HCT116 (cell line): ENCODE data around the gene CTSW.

Experiments
- CEBPB ChIP-seq: IDR thresholded peaks from 2 replicates; pipeline ENCODE4 v1.6.1; 2012; ENCODE audit warnings: low read depth
- ELF1 ChIP-seq: IDR thresholded peaks from 2 replicates; pipeline ENCODE4 v1.6.1; 2012; ENCODE audit warnings: low read depth, borderline replicate concordance
- EZH2 ChIP-seq: fragments of 200-600 bp; sonication (generic); IDR thresholded peaks from 2 replicates; pipeline ENCODE4 v1.6.1; 2017; ENCODE audit warnings: antibody characterized with exemption, mixed run types
- EZH2phosphoT487 ChIP-seq: fragments of 200-600 bp; IDR thresholded peaks from 2 replicates; pipeline ENCODE4 v1.6.1; 2018; ENCODE audit warnings: antibody characterized with exemption, borderline replicate concordance
- POLR2A ChIP-seq: IDR thresholded peaks from 2 replicates; pipeline ENCODE4 v1.7.0; 2011; ENCODE audit warnings: borderline replicate concordance; ENCODE audit not compliant: insufficient read depth, insufficient read length; ENCODE audit errors: extremely low read depth
- POLR2AphosphoS5 ChIP-seq: IDR thresholded peaks from 2 replicates; pipeline ENCODE4 v1.6.1; 2011; ENCODE audit warnings: mild to moderate bottlenecking, low read depth, low read length, moderate library complexity
- RAD21 ChIP-seq: IDR thresholded peaks from 2 replicates; pipeline ENCODE4 v1.6.1; 2012; ENCODE audit warnings: low read depth, mild to moderate bottlenecking
- SIN3A ChIP-seq: IDR thresholded peaks from 2 replicates; pipeline ENCODE4 v1.6.1; 2012; ENCODE audit warnings: low read depth
- TCF7L2 ChIP-seq: IDR thresholded peaks from 2 replicates; pipeline ENCODE4 v1.7.0; 2011; ENCODE audit warnings: borderline replicate concordance, inconsistent platforms; ENCODE audit not compliant: insufficient read depth, insufficient read length; ENCODE audit errors: extremely low read depth
- ZNF274 ChIP-seq: fragments of 200-500 bp; sonication (Bioruptor generic); IDR thresholded peaks from 2 replicates; pipeline ENCODE4 v1.6.1; 2014; ENCODE audit warnings: mild to moderate bottlenecking, low read depth, low read length, inconsistent platforms
- TF ChIP-seq, protein P1 (sequence below), 3 experiments: fragments of 200-600 bp in 1 of 3; sonication (generic) in 1 of 3; IDR thresholded peaks in 2 of 3; conservative IDR thresholded peaks in 1 of 3; 2 replicates each; pipeline ENCODE4 v1.5.1; 2012 to 2017; ENCODE audit warnings: low read depth in 2 of 3, low read length in 2 of 3, antibody characterized with exemption in 1 of 3, borderline replicate concordance in 1 of 3, control low read depth in 1 of 3, mild to moderate bottlenecking in 1 of 3, mixed read lengths in 1 of 3, mixed run types in 1 of 3, moderate library complexity in 1 of 3; ENCODE audit not compliant: insufficient read depth in 1 of 3
- TF ChIP-seq, protein P2 (sequence below): IDR thresholded peaks from 2 replicates; pipeline ENCODE4 v1.6.1; 2012; ENCODE audit warnings: low read depth
- TF ChIP-seq, protein P3 (sequence below): IDR thresholded peaks from 2 replicates; pipeline ENCODE4 v1.6.1; 2012
- TF ChIP-seq, protein P4 (sequence below): IDR thresholded peaks from 2 replicates; pipeline ENCODE4 v1.6.1; 2012

DNA sequence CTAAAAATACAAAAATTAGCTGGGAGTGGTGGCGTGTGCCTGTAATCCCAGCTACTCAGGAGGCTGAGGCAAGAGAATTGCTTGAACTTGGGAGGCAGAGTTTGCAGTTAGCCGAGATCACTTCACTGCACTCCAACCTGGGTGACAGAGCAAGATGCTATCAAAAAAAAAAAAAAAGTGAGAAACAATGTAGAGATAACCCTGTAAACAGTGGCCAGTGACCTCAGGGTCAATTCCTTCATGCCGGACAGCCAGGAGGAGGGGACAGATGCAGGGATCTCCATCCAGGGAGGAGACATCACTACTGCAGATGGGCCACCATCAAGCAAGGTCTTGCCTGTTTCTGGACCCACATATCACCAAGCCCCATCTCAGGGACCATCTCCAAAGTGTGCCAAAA is 31.9 kb upstream of the CTSW start:
- TF ChIP-seq POLR2A, result no peak
- TF ChIP-seq, protein P1, sequence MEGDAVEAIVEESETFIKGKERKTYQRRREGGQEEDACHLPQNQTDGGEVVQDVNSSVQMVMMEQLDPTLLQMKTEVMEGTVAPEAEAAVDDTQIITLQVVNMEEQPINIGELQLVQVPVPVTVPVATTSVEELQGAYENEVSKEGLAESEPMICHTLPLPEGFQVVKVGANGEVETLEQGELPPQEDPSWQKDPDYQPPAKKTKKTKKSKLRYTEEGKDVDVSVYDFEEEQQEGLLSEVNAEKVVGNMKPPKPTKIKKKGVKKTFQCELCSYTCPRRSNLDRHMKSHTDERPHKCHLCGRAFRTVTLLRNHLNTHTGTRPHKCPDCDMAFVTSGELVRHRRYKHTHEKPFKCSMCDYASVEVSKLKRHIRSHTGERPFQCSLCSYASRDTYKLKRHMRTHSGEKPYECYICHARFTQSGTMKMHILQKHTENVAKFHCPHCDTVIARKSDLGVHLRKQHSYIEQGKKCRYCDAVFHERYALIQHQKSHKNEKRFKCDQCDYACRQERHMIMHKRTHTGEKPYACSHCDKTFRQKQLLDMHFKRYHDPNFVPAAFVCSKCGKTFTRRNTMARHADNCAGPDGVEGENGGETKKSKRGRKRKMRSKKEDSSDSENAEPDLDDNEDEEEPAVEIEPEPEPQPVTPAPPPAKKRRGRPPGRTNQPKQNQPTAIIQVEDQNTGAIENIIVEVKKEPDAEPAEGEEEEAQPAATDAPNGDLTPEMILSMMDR (IDR thresholded peaks at IDR 0.05 in 2 of 3, conservative IDR thresholded peaks at IDR 0.05 in 1 of 3; ENCODE audit: borderline replicate concordance in 1 of 3, insufficient read depth in 1 of 3, low read depth in 2 of 3, low read length in 2 of 3), result no peak
- no peak for TF ChIP-seq RAD21
- TF ChIP-seq, protein P2, sequence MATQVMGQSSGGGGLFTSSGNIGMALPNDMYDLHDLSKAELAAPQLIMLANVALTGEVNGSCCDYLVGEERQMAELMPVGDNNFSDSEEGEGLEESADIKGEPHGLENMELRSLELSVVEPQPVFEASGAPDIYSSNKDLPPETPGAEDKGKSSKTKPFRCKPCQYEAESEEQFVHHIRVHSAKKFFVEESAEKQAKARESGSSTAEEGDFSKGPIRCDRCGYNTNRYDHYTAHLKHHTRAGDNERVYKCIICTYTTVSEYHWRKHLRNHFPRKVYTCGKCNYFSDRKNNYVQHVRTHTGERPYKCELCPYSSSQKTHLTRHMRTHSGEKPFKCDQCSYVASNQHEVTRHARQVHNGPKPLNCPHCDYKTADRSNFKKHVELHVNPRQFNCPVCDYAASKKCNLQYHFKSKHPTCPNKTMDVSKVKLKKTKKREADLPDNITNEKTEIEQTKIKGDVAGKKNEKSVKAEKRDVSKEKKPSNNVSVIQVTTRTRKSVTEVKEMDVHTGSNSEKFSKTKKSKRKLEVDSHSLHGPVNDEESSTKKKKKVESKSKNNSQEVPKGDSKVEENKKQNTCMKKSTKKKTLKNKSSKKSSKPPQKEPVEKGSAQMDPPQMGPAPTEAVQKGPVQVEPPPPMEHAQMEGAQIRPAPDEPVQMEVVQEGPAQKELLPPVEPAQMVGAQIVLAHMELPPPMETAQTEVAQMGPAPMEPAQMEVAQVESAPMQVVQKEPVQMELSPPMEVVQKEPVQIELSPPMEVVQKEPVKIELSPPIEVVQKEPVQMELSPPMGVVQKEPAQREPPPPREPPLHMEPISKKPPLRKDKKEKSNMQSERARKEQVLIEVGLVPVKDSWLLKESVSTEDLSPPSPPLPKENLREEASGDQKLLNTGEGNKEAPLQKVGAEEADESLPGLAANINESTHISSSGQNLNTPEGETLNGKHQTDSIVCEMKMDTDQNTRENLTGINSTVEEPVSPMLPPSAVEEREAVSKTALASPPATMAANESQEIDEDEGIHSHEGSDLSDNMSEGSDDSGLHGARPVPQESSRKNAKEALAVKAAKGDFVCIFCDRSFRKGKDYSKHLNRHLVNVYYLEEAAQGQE, result no peak
- TF ChIP-seq, protein P3, sequence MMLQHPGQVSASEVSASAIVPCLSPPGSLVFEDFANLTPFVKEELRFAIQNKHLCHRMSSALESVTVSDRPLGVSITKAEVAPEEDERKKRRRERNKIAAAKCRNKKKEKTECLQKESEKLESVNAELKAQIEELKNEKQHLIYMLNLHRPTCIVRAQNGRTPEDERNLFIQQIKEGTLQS, result no peak
- no peak for TF ChIP-seq ZNF274
- no peak for TF ChIP-seq ELF1
- TF ChIP-seq TCF7L2, result no peak
- TF ChIP-seq POLR2AphosphoS5, result no peak
- no peak for TF ChIP-seq CEBPB
- no peak for TF ChIP-seq EZH2phosphoT487
- no peak for TF ChIP-seq SIN3A
- TF ChIP-seq, protein P4, sequence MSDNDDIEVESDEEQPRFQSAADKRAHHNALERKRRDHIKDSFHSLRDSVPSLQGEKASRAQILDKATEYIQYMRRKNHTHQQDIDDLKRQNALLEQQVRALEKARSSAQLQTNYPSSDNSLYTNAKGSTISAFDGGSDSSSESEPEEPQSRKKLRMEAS, result no peak
- no peak for TF ChIP-seq EZH2
